ENCODE measurements around the gene KBTBD2. TPM values are rescaled to one million over a fixed set of nuclear protein-coding genes. Genes with fewer than 3 reads are reported as not detected.

KBTBD2 gene
- total and polyA plus RNA-seq, 2 of the 4 experiments (the other 2 are of a cell fraction), result 13.2 to 32.3 TPM

GRCh38 chr7:32865448-32866030, 26.0 kb downstream of the KBTBD2 start:
- H4K91ac ChIP-seq (ENCODE audit: insufficient read depth, low read depth, low read length), result no peak overlapping the region
- H4K20me1 ChIP-seq (ENCODE audit: insufficient read depth, low read length), result peaks cover 20% of the 10 kb centered on the region; the same call in 1 of the 2 replicates
- POLR2A ChIA-PET (ENCODE audit: unreplicated experiment), result no interaction called here
- no peak overlapping the region for H2BK15ac ChIP-seq (ENCODE audit: low read depth, low read length)
- peaks cover 16% of the 10 kb centered on the region for H3K36me3 ChIP-seq (ENCODE audit: control insufficient read depth, insufficient read depth, low read length)
- no peak overlapping the region for H3K4me2 ChIP-seq (ENCODE audit: low read depth, low read length)
- H4K8ac ChIP-seq (ENCODE audit: low read depth in 2 of 2, low read length in 2 of 2), result no peak overlapping the region
- peaks cover 20 to 30% of the 10 kb centered on the region in 2 experiments for H3K79me1 ChIP-seq (ENCODE audit: low read depth in 1 of 2, low read length in 2 of 2)
- no peak overlapping the region for H2BK5ac ChIP-seq (ENCODE audit: low read depth, low read length, poor library complexity, severe bottlenecking)
- H3K14ac ChIP-seq (replicated peaks; ENCODE audit: low read depth, low read length), result no peak overlapping the region
- H3K4me1 ChIP-seq (ENCODE audit: control insufficient read depth, insufficient read depth, low read length), result no peaks in the 10 kb centered on the region
- H3K23ac ChIP-seq (ENCODE audit: low read depth, low read length), result no peak overlapping the region
- ATAC-seq (ENCODE audit: low read depth), result no peak
- no peak overlapping the region for H3K4me3 ChIP-seq (ENCODE audit: insufficient read depth, low read depth, low read length)
- no peak overlapping the region for H3K4ac ChIP-seq (ENCODE audit: low read depth, low read length)
- dilution Hi-C loops (cut with HindIII; ENCODE audit: low sequenced_read_pairs, unreplicated experiment), result no loop called here
- H3K56ac ChIP-seq (ENCODE audit: extremely low read depth, insufficient read depth, low read length), result no peak overlapping the region
- no TSS peak for BruUV-seq (replicated peaks)
- in situ Hi-C loops (cut with MboI; ENCODE audit: low sequenced_read_pairs), result no loop called here
- H2BK120ac ChIP-seq (ENCODE audit: low read depth, low read length), result no peak overlapping the region
- CTCF ChIA-PET, result interaction anchor here (0.6 to 1.1 kb wide), 2 partner anchors 19 to 92 kb away, joined by 3 to 7 read pairs; partner anchors contain the start of gene FKBP9
- no peaks in the 10 kb centered on the region for H3K9me3 ChIP-seq (ENCODE audit: control insufficient read depth, insufficient read depth, low read length)
- H3K9me1 ChIP-seq (ENCODE audit: insufficient read depth, low read length), result peaks cover 9% of the 10 kb centered on the region
- intact Hi-C loops (cut with micrococcal nuclease), result no loop called here
- H3K27me3 ChIP-seq (ENCODE audit: control insufficient read depth, insufficient read depth, low read length), result no peaks in the 10 kb centered on the region
- no peak overlapping the region for H3K27ac ChIP-seq (ENCODE audit: insufficient read depth, low read length)
- H2BK20ac ChIP-seq (ENCODE audit: low read depth, low read length), result no peak overlapping the region
- H2AK5ac ChIP-seq (ENCODE audit: low read depth, low read length), result no peak overlapping the region
- H3K18ac ChIP-seq (ENCODE audit: low read depth, low read length), result no peak overlapping the region
- DNase-seq, result no peak
- H2AFZ ChIP-seq (replicated peaks; ENCODE audit: low read length, poor library complexity), result no peak overlapping the region
- no peak overlapping the region for H2AK9ac ChIP-seq (replicated peaks; ENCODE audit: low read depth, low read length, poor library complexity)
- TF ChIP-seq ELK1 (IDR thresholded peaks at IDR 0.05; ENCODE audit: borderline replicate concordance, low read depth, low read length) (no peak), BHLHE40 (IDR thresholded peaks at IDR 0.05; ENCODE audit: low read depth, low read length) (no peak), NFE2L2 (IDR thresholded peaks at IDR 0.05; ENCODE audit: low read depth, low read length) (no peak), USF2 (IDR thresholded peaks at IDR 0.05; ENCODE audit: low read depth, low read length) (no peak), CTCF (conservative IDR thresholded peaks at IDR 0.05; ENCODE audit: low read depth, low read length) (no peak), RAD21 (IDR thresholded peaks at IDR 0.05; ENCODE audit: low read length) (no peak), POLR2A (IDR thresholded peaks at IDR 0.05; ENCODE audit: low read depth, low read length) (no peak), FOS (IDR thresholded peaks at IDR 0.05; ENCODE audit: low read depth, low read length) (no peak), CEBPB (IDR thresholded peaks at IDR 0.05; ENCODE audit: low read depth, low read length) (no peak), MXI1 (IDR thresholded peaks at IDR 0.05; ENCODE audit: borderline replicate concordance, low read depth, low read length) (no peak), RFX5 (IDR thresholded peaks at IDR 0.05; ENCODE audit: low read depth, low read length) (no peak), RCOR1 (IDR thresholded peaks at IDR 0.05; ENCODE audit: insufficient replicate concordance, low read length) (no peak), SMC3 (IDR thresholded peaks at IDR 0.05; ENCODE audit: low read depth, low read length) (no peak), MAZ (IDR thresholded peaks at IDR 0.05; ENCODE audit: borderline replicate concordance, low read depth, low read length) (no peak), CHD1 (IDR thresholded peaks at IDR 0.05; ENCODE audit: low read depth, low read length) (no peak)
- no peak overlapping the region for H3K9ac ChIP-seq (ENCODE audit: low read depth, low read length)
- H4K5ac ChIP-seq (ENCODE audit: low read depth, low read length), result no peak overlapping the region
